PC-3 (cell line): ENCODE measurements around the gene PARN. TPM values are rescaled to one million over a fixed set of nuclear protein-coding genes. Genes with fewer than 3 reads are reported as not detected.

Experiments
- ATAC-seq: fragments of 200-7000 bp; cut with Tn5 transposase; 2 replicates; pipeline ENCODE4 v1.9.1; 2020; ENCODE audit warnings: mild to moderate bottlenecking, moderate library complexity
- BruUV-seq: library from RNA; stranded (reverse); fragments of 400-500 nt; replicated peaks from 2 replicates; lab custom pipeline; 2021; lab: Mats Ljungman, UMichigan
- CTCF ChIA-PET: fragments of 300-600 bp; sonication (Branson Sonifier 250); formaldehyde crosslinking; loops from one replicate; lab custom pipeline; 2022; ENCODE audit warnings: antibody characterized with exemption; lab: Charles Lee
- POLR2A ChIA-PET: fragments of 300-600 bp; sonication (Branson Sonifier 250); formaldehyde crosslinking; loops from one replicate; lab custom pipeline; 2022; ENCODE audit warnings: antibody characterized with exemption; ENCODE audit not compliant: unreplicated experiment; lab: Charles Lee
- DNase-seq: peaks from one replicate; pipeline ENCODE4 v3.0.0-alpha.2; 2015
- H2AFZ ChIP-seq: fragments of 300-600 bp; sonication (generic); 2 replicates; pipeline ENCODE4 v1.6.0; 2016; ENCODE audit warnings: antibody characterized with exemption, low read length
- H3F3A ChIP-seq: fragments of 300-600 bp; sonication (generic); one replicate; pipeline ENCODE4 v1.6.0; 2017; ENCODE audit warnings: antibody characterized with exemption, low read length, control low read depth, mild to moderate bottlenecking; ENCODE audit not compliant: unreplicated experiment
- H3K27ac ChIP-seq: fragments of 300-600 bp; sonication (generic); 2 replicates; pipeline ENCODE4 v1.5.1; 2016; ENCODE audit warnings: mild to moderate bottlenecking, low read length
- H3K27me3 ChIP-seq: fragments of 300-600 bp; sonication (generic); 2 replicates; pipeline ENCODE4 v1.6.1; 2016; ENCODE audit warnings: low read length, mixed read lengths
- H3K36me3 ChIP-seq: fragments of 300-600 bp; sonication (generic); 2 replicates; pipeline ENCODE4 v1.6.1; 2016; ENCODE audit warnings: low read depth, mixed run types, low read length, mixed read lengths
- H3K4me1 ChIP-seq: fragments of 300-600 bp; sonication (generic); 2 replicates; pipeline ENCODE4 v1.5.1; 2016; ENCODE audit warnings: low read length; ENCODE audit not compliant: insufficient read depth
- H3K4me2 ChIP-seq: fragments of 300-600 bp; sonication (generic); 2 replicates; pipeline ENCODE4 v1.6.0; 2016; ENCODE audit warnings: low read length
- H3K4me3 ChIP-seq: fragments of 300-600 bp; sonication (generic); 2 replicates; pipeline ENCODE4 v1.5.1; 2016; ENCODE audit warnings: mild to moderate bottlenecking, low read length, mixed read lengths
- H3K79me2 ChIP-seq: fragments of 300-600 bp; sonication (generic); 2 replicates; pipeline ENCODE4 v1.6.1; 2017; ENCODE audit warnings: low read length, mixed read lengths
- H3K9ac ChIP-seq: fragments of 300-600 bp; sonication (generic); 2 replicates; pipeline ENCODE4 v1.6.0; 2016; ENCODE audit warnings: mild to moderate bottlenecking, low read length
- H3K9me2 ChIP-seq: fragments of 300-600 bp; sonication (generic); replicated peaks from 2 replicates; pipeline ENCODE4 v1.6.1; 2016; ENCODE audit warnings: mixed run types, low read length, mixed read lengths
- H3K9me3 ChIP-seq: fragments of 300-600 bp; sonication (generic); 2 replicates; pipeline ENCODE4 v1.6.1; 2016; ENCODE audit warnings: low read length, mixed read lengths
- H4K20me1 ChIP-seq: fragments of 300-600 bp; sonication (generic); 2 replicates; pipeline ENCODE4 v1.6.1; 2016; ENCODE audit warnings: low read length, mixed read lengths
- EZH2 ChIP-seq: fragments of 300-600 bp; sonication (generic); IDR thresholded peaks from one replicate; pipeline ENCODE4 v1.6.1; 2017; ENCODE audit warnings: antibody characterized with exemption, mild to moderate bottlenecking, low read length; ENCODE audit not compliant: unreplicated experiment
- EZH2phosphoT487 ChIP-seq: fragments of 300-600 bp; sonication (generic); IDR thresholded peaks from 2 replicates; pipeline ENCODE4 v1.6.1; 2018; ENCODE audit warnings: mild to moderate bottlenecking, antibody characterized with exemption, low read length, borderline replicate concordance
- intact Hi-C: fragments of 100-400 bp; cut with micrococcal nuclease; formaldehyde crosslinking; loops from 2 replicates; pipeline ENCODE4 v1.9.0; 2023
- total RNA-seq: library from RNA; depleted of rRNA; stranded (reverse); fragments of >200 nt; gene quantifications from 2 replicates; pipeline ENCODE4 v1.2.3, GENCODE V29; 2014
- TF ChIP-seq, protein P1 (sequence below): fragments of 300-600 bp; sonication (generic); conservative IDR thresholded peaks from 2 replicates; pipeline ENCODE4 v1.5.1; 2017; ENCODE audit warnings: antibody characterized with exemption, low read depth, mild to moderate bottlenecking, low read length

Gene PARN
- total RNA-seq, 1 experiment from 2014 or later, result 34.7 TPM

GRCh38 chr16:14531613-14532012, 98.4 kb downstream of the PARN start:
- intact Hi-C loops, result no loop called here
- Histone ChIP-seq H2AFZ (no peak overlapping the region), H3K9me2 (no peaks in the 10 kb centered on the region), H3K27ac (no peak overlapping the region), H3K4me2 (no peak overlapping the region), H3K9ac (no peak overlapping the region), H3K36me3 (no peaks in the 10 kb centered on the region; the same call in 1 of the 2 replicates), H3K4me3 (no peak overlapping the region), H4K20me1 (no peaks in the 10 kb centered on the region), H3K9me3 (no peaks in the 10 kb centered on the region), H3K79me2 (no peaks in the 10 kb centered on the region), H3F3A (no peaks in the 10 kb centered on the region), H3K27me3 (no peaks in the 10 kb centered on the region), H3K4me1 (peaks cover 12% of the 10 kb centered on the region)
- no peak for TF ChIP-seq EZH2
- TF ChIP-seq EZH2phosphoT487, result no peak
- TF ChIP-seq, protein P1, sequence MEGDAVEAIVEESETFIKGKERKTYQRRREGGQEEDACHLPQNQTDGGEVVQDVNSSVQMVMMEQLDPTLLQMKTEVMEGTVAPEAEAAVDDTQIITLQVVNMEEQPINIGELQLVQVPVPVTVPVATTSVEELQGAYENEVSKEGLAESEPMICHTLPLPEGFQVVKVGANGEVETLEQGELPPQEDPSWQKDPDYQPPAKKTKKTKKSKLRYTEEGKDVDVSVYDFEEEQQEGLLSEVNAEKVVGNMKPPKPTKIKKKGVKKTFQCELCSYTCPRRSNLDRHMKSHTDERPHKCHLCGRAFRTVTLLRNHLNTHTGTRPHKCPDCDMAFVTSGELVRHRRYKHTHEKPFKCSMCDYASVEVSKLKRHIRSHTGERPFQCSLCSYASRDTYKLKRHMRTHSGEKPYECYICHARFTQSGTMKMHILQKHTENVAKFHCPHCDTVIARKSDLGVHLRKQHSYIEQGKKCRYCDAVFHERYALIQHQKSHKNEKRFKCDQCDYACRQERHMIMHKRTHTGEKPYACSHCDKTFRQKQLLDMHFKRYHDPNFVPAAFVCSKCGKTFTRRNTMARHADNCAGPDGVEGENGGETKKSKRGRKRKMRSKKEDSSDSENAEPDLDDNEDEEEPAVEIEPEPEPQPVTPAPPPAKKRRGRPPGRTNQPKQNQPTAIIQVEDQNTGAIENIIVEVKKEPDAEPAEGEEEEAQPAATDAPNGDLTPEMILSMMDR, result no peak
- POLR2A ChIA-PET, result no interaction called here
- CTCF ChIA-PET, result interaction anchor here (0.5 kb wide), 1 partner anchor 42 kb away, joined by 4 read pairs; no protein-coding TSS in a partner anchor
- no peak for DNase-seq
- no peak for ATAC-seq
- BruUV-seq, result no TSS peak

- TF ChIP-seq EZH2, result no peak
- TF ChIP-seq EZH2phosphoT487, result no peak
- ChIA-PET CTCF (interaction anchor here (0.5 kb wide), 1 partner anchor 42 kb away, joined by 4 read pairs; no protein-coding TSS in a partner anchor), POLR2A (no interaction called here)
- Histone ChIP-seq H4K20me1 (no peaks in the 10 kb centered on the region), H3K79me2 (no peaks in the 10 kb centered on the region), H3K9me3 (no peaks in the 10 kb centered on the region), H3K36me3 (no peaks in the 10 kb centered on the region; the same call in 1 of the 2 replicates), H3F3A (no peaks in the 10 kb centered on the region), H3K27ac (no peak overlapping the region), H3K9me2 (no peaks in the 10 kb centered on the region), H3K4me3 (no peak overlapping the region), H3K9ac (no peak overlapping the region), H2AFZ (no peak overlapping the region), H3K4me2 (no peak overlapping the region), H3K4me1 (peaks cover 12% of the 10 kb centered on the region), H3K27me3 (no peaks in the 10 kb centered on the region)
- intact Hi-C loops, result no loop called here
- BruUV-seq, result no TSS peak
- DNase-seq (no peak), ATAC-seq (no peak)
These were observed 99.0 kb downstream of the PARN start for GRCh38 chr16:14531101-14531500.

DNA sequence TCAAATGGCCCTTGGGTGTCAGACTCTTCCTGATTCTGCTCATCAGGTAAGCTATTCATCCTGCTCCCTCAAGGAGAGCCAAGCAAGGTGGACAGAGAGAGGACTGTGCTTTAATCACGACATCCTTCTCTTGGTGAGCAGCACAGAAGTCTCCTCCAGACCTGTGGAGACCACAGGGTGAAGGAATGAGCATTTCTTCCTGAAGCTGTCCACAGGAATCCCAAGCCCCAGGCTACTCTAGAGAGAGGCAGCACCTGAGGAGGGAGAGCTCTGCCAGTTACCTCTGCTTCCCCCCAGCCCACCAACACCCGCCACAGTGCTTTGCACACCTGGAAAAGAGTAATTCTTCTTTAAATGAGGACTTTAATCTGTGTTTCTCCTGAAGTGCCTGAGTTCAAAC, 100.0 kb downstream of the PARN start:
- TF ChIP-seq, protein P1, result no peak
- no peak for ATAC-seq
- no peaks in the 10 kb centered on the region for H3F3A ChIP-seq
- H3K4me3 ChIP-seq, result no peak overlapping the region
- CTCF ChIA-PET, result no interaction called here
- no peaks in the 10 kb centered on the region for H4K20me1 ChIP-seq
- no peak overlapping the region for H3K4me2 ChIP-seq
- H3K4me1 ChIP-seq, result peaks cover 12% of the 10 kb centered on the region
- DNase-seq, result no peak
- H3K27ac ChIP-seq, result no peak overlapping the region
- no peaks in the 10 kb centered on the region for H3K9me2 ChIP-seq
- H3K36me3 ChIP-seq, result no peaks in the 10 kb centered on the region; the same call in 1 of the 2 replicates
- no peak overlapping the region for H2AFZ ChIP-seq
- intact Hi-C loops, result no loop called here
- no peaks in the 10 kb centered on the region for H3K27me3 ChIP-seq
- no peaks in the 10 kb centered on the region for H3K79me2 ChIP-seq
- H3K9ac ChIP-seq, result no peak overlapping the region
- POLR2A ChIA-PET, result no interaction called here
- no peaks in the 10 kb centered on the region for H3K9me3 ChIP-seq
- no TSS peak for BruUV-seq
